ENCODE results near the gene ANXA2R. TPM values are rescaled to one million over a fixed set of nuclear protein-coding genes. Genes with fewer than 3 reads are reported as not detected.

Gene ANXA2R
- total and polyA plus RNA-seq, 2 of the 13 experiments (the other 11 are each of a cell fraction or from before 2014, with no cell fraction given): 0.95 to 1.3 TPM

- no peak for TF ChIP-seq KIAA2018 (CRISPR knock-in tag; IDR thresholded peaks at IDR 0.05; ENCODE audit: borderline replicate concordance)
- peak; percentile 75 for TF ChIP-seq ZNF687 (CRISPR knock-in tag; IDR thresholded peaks at IDR 0.05)
- no peak for TF ChIP-seq BHLHE40 (IDR thresholded peaks at IDR 0.05; ENCODE audit: low read length)
- 0 out of 2 replicates have a peak, but pooled peaks have one; percentile 36 for TF ChIP-seq ZNF329 (CRISPR knock-in tag; IDR thresholded peaks at IDR 0.05; ENCODE audit: low read depth)
- TF ChIP-seq MAF1 (CRISPR knock-in tag; IDR thresholded peaks at IDR 0.05; ENCODE audit: borderline replicate concordance): no peak
- 0 out of 2 replicates have a peak, but pooled peaks have one; percentile 12 for TF ChIP-seq HOXA3 (CRISPR knock-in tag; IDR thresholded peaks at IDR 0.05)
- no peak for TF ChIP-seq SP4 (CRISPR knock-in tag; IDR thresholded peaks at IDR 0.05)
- TF ChIP-seq ZNF367 (CRISPR knock-in tag; IDR thresholded peaks at IDR 0.05; ENCODE audit: borderline replicate concordance): no peak
- TF ChIP-seq TCF7 (IDR thresholded peaks at IDR 0.05; ENCODE audit: low read depth): no peak
- peak; percentile 7; the same call in 1 of the 2 replicates for TF ChIP-seq NFKB2 (CRISPR knock-in tag; IDR thresholded peaks at IDR 0.05; ENCODE audit: borderline replicate concordance)
- peak; percentile 36; the same call in 1 of the 2 replicates for TF ChIP-seq PITX1 (CRISPR knock-in tag; IDR thresholded peaks at IDR 0.05)
- peak; percentile 39; the same call in 1 of the 2 replicates for TF ChIP-seq ZNF556 (CRISPR knock-in tag; IDR thresholded peaks at IDR 0.05; ENCODE audit: borderline replicate concordance)
- TF ChIP-seq ZNF263 (CRISPR knock-in tag; IDR thresholded peaks at IDR 0.05): no peak
- TF ChIP-seq TCF7L2 (IDR thresholded peaks at IDR 0.05; ENCODE audit: low read depth, low read length): no peak
- TF ChIP-seq STAG1 (CRISPR knock-in tag; IDR thresholded peaks at IDR 0.05): peak; percentile 40; the same call in 1 of the 2 replicates
- no peak for TF ChIP-seq TCF12 (IDR thresholded peaks at IDR 0.05)
- no peak for TF ChIP-seq TCF12 (CRISPR knock-in tag; IDR thresholded peaks at IDR 0.05)
- no peak for TF ChIP-seq ZNF432 (CRISPR knock-in tag; IDR thresholded peaks at IDR 0.05; ENCODE audit: borderline replicate concordance)
These were observed 440 bp downstream of the ANXA2R start (continued) for GRCh38 chr5:43039471-43040286.
